H1 (cell line): Measurements from ENCODE around the gene ZNF646. TPM values are rescaled to one million over a fixed set of nuclear protein-coding genes. Genes with fewer than 3 reads are reported as not detected.

Experiments used
- CTCF ChIA-PET: fragments of 300-600 bp; sonication (Branson Sonifier 250); formaldehyde crosslinking; loops from one replicate; lab custom pipeline; 2021; ENCODE audit not compliant: partially characterized antibody; lab: Charles Lee
- POLR2A ChIA-PET: fragments of 300-600 bp; sonication (Branson Sonifier 250); formaldehyde crosslinking; loops from one replicate; lab custom pipeline; 2021; ENCODE audit warnings: inconsistent platforms; ENCODE audit not compliant: partially characterized antibody; lab: Charles Lee
- DNase-seq, 2 experiments: peaks; one replicate each; pipeline versions ENCODE4 v3.0.0 to v3.0.0-alpha.2; 2010 to 2022; ENCODE audit warnings: low spot score in 2 of 2, low read depth in 1 of 2, mixed read lengths in 1 of 2
- FAIRE-seq: peaks from 2 replicates; lab custom pipeline; 2011; peaks lifted over from hg19 to GRCh38; lab: Jason Lieb, UNC
- H2AFZ ChIP-seq: 2 replicates; pipeline ENCODE4 v1.8.1; 2012; ENCODE audit warnings: low read length, inconsistent platforms
- H2AK5ac ChIP-seq: 2 replicates; pipeline ENCODE4 v1.6.1; 2013; ENCODE audit warnings: low read depth, low read length
- H2BK120ac ChIP-seq: replicated peaks from 2 replicates; pipeline ENCODE3; 2013; ENCODE audit warnings: low read depth, low read length, inconsistent platforms
- H2BK12ac ChIP-seq: 2 replicates; pipeline ENCODE4 v1.6.1; 2013; ENCODE audit warnings: low read depth, low read length
- H2BK15ac ChIP-seq: 2 replicates; pipeline ENCODE4 v1.6.1; 2013; ENCODE audit warnings: low read length
- H2BK20ac ChIP-seq: 2 replicates; pipeline ENCODE4 v1.6.1; 2013; ENCODE audit warnings: low read length
- H2BK5ac ChIP-seq: 2 replicates; pipeline ENCODE4 v1.6.1; 2013; ENCODE audit warnings: low read depth, low read length
- H3K14ac ChIP-seq: 2 replicates; pipeline ENCODE4 v1.6.1; 2013; ENCODE audit warnings: inconsistent platforms; ENCODE audit not compliant: insufficient read length
- H3K18ac ChIP-seq: 2 replicates; pipeline ENCODE4 v1.6.1; 2013; ENCODE audit warnings: low read length; ENCODE audit errors: extremely low read depth
- H3K23ac ChIP-seq: 2 replicates; pipeline ENCODE4 v1.6.1; 2013; ENCODE audit warnings: inconsistent platforms; ENCODE audit not compliant: insufficient read length
- H3K23me2 ChIP-seq: 2 replicates; pipeline ENCODE4 v1.6.1; 2013; ENCODE audit warnings: low read depth, low read length
- H3K27ac ChIP-seq: 2 replicates; pipeline ENCODE4 v1.6.1; 2011; ENCODE audit warnings: low read depth, low read length, inconsistent platforms
- H3K27me3 ChIP-seq, 4 experiments: replicated peaks in 1 of 4; 1 replicate in 1 of 4; 2 replicates in 3 of 4; pipeline versions ENCODE4 v1.6.1 to v1.8.1; 2011 to 2013; ENCODE audit warnings: low read length in 3 of 4, mild to moderate bottlenecking in 3 of 4, inconsistent platforms in 2 of 4, mixed read lengths in 2 of 4, moderate library complexity in 1 of 4; ENCODE audit not compliant: control insufficient read depth in 3 of 4, insufficient read depth in 3 of 4; ENCODE audit errors: extremely low read depth in 1 of 4
- H3K36me3 ChIP-seq, 4 experiments: 2 replicates each; pipeline versions ENCODE4 v1.6.1 to v1.8.1; 2011 to 2013; ENCODE audit warnings: mild to moderate bottlenecking in 4 of 4, low read length in 3 of 4, moderate library complexity in 2 of 4, control low read depth in 1 of 4, inconsistent platforms in 1 of 4; ENCODE audit not compliant: insufficient read depth in 4 of 4, control insufficient read depth in 2 of 4
- H3K4ac ChIP-seq: replicated peaks from 2 replicates; pipeline ENCODE3; 2013; ENCODE audit warnings: low read length, low read depth, mixed read lengths, inconsistent platforms; ENCODE audit not compliant: insufficient read length
- H3K4me1 ChIP-seq, 4 experiments: replicated peaks in 1 of 4; 1 replicate in 1 of 4; 2 replicates in 3 of 4; pipeline versions ENCODE4 v1.6.1 to v1.8.1; 2011 to 2013; ENCODE audit warnings: low read length in 3 of 4, inconsistent platforms in 2 of 4, mixed read lengths in 1 of 4; ENCODE audit not compliant: insufficient read depth in 4 of 4, control insufficient read depth in 3 of 4
- H3K4me2 ChIP-seq, 2 experiments: 2 replicates each; pipeline versions ENCODE4 v1.6.1 to v1.8.1; 2011 to 2013; ENCODE audit warnings: low read depth in 2 of 2, low read length in 2 of 2, control low read depth in 1 of 2, inconsistent platforms in 1 of 2, mild to moderate bottlenecking in 1 of 2; ENCODE audit not compliant: insufficient read depth in 1 of 2
- H3K4me3 ChIP-seq, 4 experiments: fragments of 200-600, 300-600 bp in 1 of 4; sonication (generic), shearing (Covaris generic), sonication (Bioruptor Twin) in 1 of 4; 2 replicates each; pipeline versions ENCODE4 v1.5.1 to v1.8.1; 2011 to 2016; ENCODE audit warnings: low read length in 4 of 4, low read depth in 3 of 4, control low read depth in 2 of 4, inconsistent platforms in 2 of 4, mild to moderate bottlenecking in 2 of 4, mixed read lengths in 1 of 4, moderate library complexity in 1 of 4; ENCODE audit not compliant: insufficient read depth in 2 of 4; ENCODE audit errors: extremely low read depth in 1 of 4
- H3K56ac ChIP-seq: replicated peaks from 2 replicates; pipeline ENCODE3; 2013; ENCODE audit warnings: low read depth, mild to moderate bottlenecking, mixed read lengths, low read length, inconsistent platforms; ENCODE audit not compliant: insufficient read length
- H3K79me1 ChIP-seq: 2 replicates; pipeline ENCODE4 v1.6.1; 2013; ENCODE audit warnings: low read depth, low read length, control low read depth
- H3K79me2 ChIP-seq, 2 experiments: 2 replicates each; pipeline versions ENCODE4 v1.6.1 to v1.8.1; 2012 to 2013; ENCODE audit warnings: low read length in 2 of 2, mild to moderate bottlenecking in 2 of 2, inconsistent platforms in 1 of 2; ENCODE audit not compliant: insufficient read depth in 2 of 2, control insufficient read depth in 1 of 2
- H3K9ac ChIP-seq, 4 experiments: replicated peaks in 1 of 4; 1 replicate in 1 of 4; 2 replicates in 3 of 4; pipeline versions ENCODE4 v1.6.1 to v1.8.1; 2011 to 2013; ENCODE audit warnings: low read depth in 3 of 4, low read length in 3 of 4, control low read depth in 2 of 4, mild to moderate bottlenecking in 2 of 4, moderate library complexity in 2 of 4, inconsistent platforms in 1 of 4; ENCODE audit errors: extremely low read depth in 1 of 4
- H3K9me3 ChIP-seq, 2 experiments: 2 replicates each; pipeline versions ENCODE4 v1.6.1 to v1.8.1; 2012 to 2013; ENCODE audit warnings: mild to moderate bottlenecking in 2 of 2, moderate library complexity in 2 of 2, control low read depth in 1 of 2, inconsistent platforms in 1 of 2, low read depth in 1 of 2, low read length in 1 of 2, mixed read lengths in 1 of 2; ENCODE audit not compliant: insufficient read depth in 2 of 2
- H4K20me1 ChIP-seq, 2 experiments: replicated peaks in 1 of 2; 2 replicates each; pipeline versions ENCODE3 to v1.8.1; 2011 to 2013; ENCODE audit warnings: inconsistent platforms in 2 of 2, low read length in 2 of 2, mild to moderate bottlenecking in 1 of 2; ENCODE audit not compliant: insufficient read depth in 2 of 2, control insufficient read depth in 1 of 2
- H4K5ac ChIP-seq: 2 replicates; pipeline ENCODE4 v1.6.1; 2013; ENCODE audit warnings: low read length, low read depth, mixed read lengths, inconsistent platforms; ENCODE audit not compliant: insufficient read length
- H4K8ac ChIP-seq: 2 replicates; pipeline ENCODE4 v1.8.0; 2013; ENCODE audit warnings: mild to moderate bottlenecking, moderate library complexity, low read length, inconsistent platforms; ENCODE audit not compliant: insufficient read depth; ENCODE audit errors: extremely low read depth
- H4K91ac ChIP-seq: replicated peaks from 2 replicates; pipeline ENCODE3; 2013; ENCODE audit warnings: low read length, mixed read lengths, inconsistent platforms; ENCODE audit not compliant: insufficient read length
- ATF2 ChIP-seq: IDR thresholded peaks from 2 replicates; pipeline ENCODE4 v1.6.1; 2012; ENCODE audit warnings: low read length, inconsistent platforms
- BCL11A ChIP-seq, 2 experiments: IDR thresholded peaks; one replicate each; pipeline ENCODE4 v1.6.1; 2011; ENCODE audit warnings: low read depth in 2 of 2, low read length in 2 of 2, mild to moderate bottlenecking in 2 of 2
- CHD1 ChIP-seq: IDR thresholded peaks from 2 replicates; pipeline ENCODE4 v1.6.1; 2012; ENCODE audit warnings: low read depth, low read length, improper control_type of control experiment
- KDM1A ChIP-seq: fragments of 200-600, 300-600 bp; sonication (generic); IDR thresholded peaks from 2 replicates; pipeline ENCODE4 v1.7.1; 2016; ENCODE audit warnings: mild to moderate bottlenecking, low read length, borderline replicate concordance
- NANOG ChIP-seq: IDR thresholded peaks from 2 replicates; pipeline ENCODE4 v1.6.1; 2011; ENCODE audit warnings: low read length, low read depth, mild to moderate bottlenecking, inconsistent platforms; ENCODE audit not compliant: insufficient read depth, poor library complexity, severe bottlenecking
- SRF ChIP-seq: IDR thresholded peaks from 2 replicates; pipeline ENCODE4 v1.6.1; 2011; ENCODE audit warnings: mild to moderate bottlenecking, low read depth, low read length, moderate library complexity
- TEAD4 ChIP-seq: IDR thresholded peaks from 2 replicates; pipeline ENCODE4 v1.6.1; 2012; ENCODE audit warnings: low read depth, low read length, inconsistent platforms, mixed read lengths
- YY1 ChIP-seq: IDR thresholded peaks from 2 replicates; pipeline ENCODE4 v1.6.1; 2011; ENCODE audit warnings: low read depth, mild to moderate bottlenecking, low read length
- WGBS, 2 experiments: shearing (Covaris generic) in 1 of 2; methylation state at CpG; one replicate each; pipeline versions ENCODE4 v1.1.6 to v1.1.7; 2013 to 2015; ENCODE audit warnings: low lambda C conversion rate in 2 of 2, mixed read lengths in 2 of 2, inconsistent platforms in 1 of 2, low coverage in 1 of 2, missing lambda C conversion rate in 1 of 2; ENCODE audit not compliant: insufficient replicate concordance in 2 of 2, insufficient coverage in 1 of 2, insufficient read length in 1 of 2; ENCODE audit errors: extremely low coverage in 1 of 2, missing lambda C conversion rate in 1 of 2; 5-methylcytosine and 5-hydroxymethylcytosine counted together
- polyA plus RNA-seq, 7 experiments: library from polyadenylated mRNA; depleted of rRNA in 3 of 7; stranded (reverse) in 5 of 7; unstranded in 2 of 7; fragments of >200 nt in 5 of 7; fragments of 200-250 nt in 2 of 7; gene quantifications; 1 replicate in 5 of 7; 2 replicates in 1 of 7; 4 replicates in 1 of 7; pipeline versions ENCODE4 v1.2.1 to v1.2.3, GENCODE V29; 2011 to 2013; ENCODE audit warnings: missing spikeins in 2 of 7, mixed read lengths in 2 of 7
- total RNA-seq: library from RNA; stranded (reverse); fragmentation: NEBNext Ultra II Directional; extraction: Animal tissue kit (Norgen Biotek cat#: 25700); gene quantifications from 2 replicates; pipeline ENCODE4 v1.2.1, GENCODE V29; 2021
- TF ChIP-seq, protein P1 (sequence below): IDR thresholded peaks from 2 replicates; pipeline ENCODE4 v1.6.1; 2012; ENCODE audit warnings: inconsistent platforms

ZNF646 gene
- total and polyA plus RNA-seq, 2 of the 8 experiments (the other 6 are each of a cell fraction or from before 2014, with no cell fraction given) = 6.5 to 25.0 TPM

DNA sequence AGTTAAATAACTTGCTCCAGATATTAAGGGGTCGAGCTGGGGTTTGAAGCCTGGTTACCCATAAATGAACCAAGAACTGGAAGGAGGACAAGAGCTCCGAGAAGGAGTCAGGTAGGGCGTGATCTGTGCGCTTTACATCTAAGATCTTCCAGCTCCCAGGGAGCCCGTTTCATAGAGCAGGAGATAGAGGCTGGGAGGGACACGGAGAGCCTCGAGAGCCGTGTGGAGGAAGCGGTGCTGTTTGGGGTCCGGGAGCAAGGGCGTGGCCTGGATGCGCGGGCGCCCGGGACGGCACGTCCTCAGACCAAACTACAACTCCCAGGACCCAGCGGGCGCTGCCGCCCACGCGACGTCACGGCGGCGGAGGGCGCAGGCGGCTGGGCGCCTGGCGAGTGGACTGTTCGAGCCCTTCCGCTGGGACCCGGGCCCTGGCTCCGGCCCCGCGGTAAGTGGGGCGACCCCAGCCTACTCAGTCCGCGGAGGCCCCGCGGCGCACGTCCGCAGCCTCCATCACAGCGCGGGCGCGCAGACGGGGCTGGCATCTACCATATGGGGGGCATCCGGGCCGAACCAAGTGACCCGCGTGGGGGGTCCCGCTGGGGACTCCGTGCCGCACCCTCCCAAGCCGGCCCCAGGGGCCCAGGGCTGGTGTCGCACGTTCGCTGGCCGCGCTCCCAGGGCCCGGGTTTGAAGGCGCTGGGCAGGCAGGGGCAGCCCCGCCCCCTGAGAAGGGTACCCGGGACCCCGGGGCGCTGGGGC is 34.0 kb downstream of the ZNF646 start, which contains the start of gene BCKDK:
BCKDK (plus strand) TSS at position 352 of the 759 bp plus-strand sequence. CDS start 838 bp downstream, outside the sequence.
- Histone ChIP-seq H3K9ac (peak within 1 kb of the TSS in 3 of 4 experiments; percentile 42 to 62 (median 45); a peak in 3 of 7 replicates), H3K79me2 (no peaks in the 10 kb centered on the region), H2AFZ (peak within 1 kb of the TSS; percentile 70), H3K4me3 (peak within 1 kb of the TSS; percentile 61 to 87 (median 70)), H4K5ac (peak within 1 kb of the TSS; percentile 62), H3K9me3 (no peaks in the 10 kb centered on the region), H3K4me1 (peaks cover 0 to 5% (median 2%) of the 10 kb centered on the region in 4 experiments; a peak in 1 of 7 replicates), H3K36me3 (peaks cover 2 to 18% (median 12%) of the 10 kb centered on the region in 4 experiments; a peak in 5 of 8 replicates), H3K14ac (no peak within 1 kb of the TSS), H3K23ac (no peak within 1 kb of the TSS), H2BK120ac (no peak within 1 kb of the TSS), H2BK15ac (peak within 1 kb of the TSS; percentile 67; the same call in 1 of the 2 replicates), H2BK5ac (no peak within 1 kb of the TSS; the same call in 1 of the 2 replicates), H2BK20ac (no peak within 1 kb of the TSS), H4K8ac (peak within 1 kb of the TSS; percentile 28), H3K27ac (no peak within 1 kb of the TSS), H3K27me3 (no peaks in the 10 kb centered on the region), H3K79me1 (no peaks in the 10 kb centered on the region; the same call in 1 of the 2 replicates), H2BK12ac (peak within 1 kb of the TSS; percentile 23; the same call in 1 of the 2 replicates), H4K20me1 (no peaks in the 10 kb centered on the region), H3K4me2 (peak within 1 kb of the TSS; percentile 60 to 77), H3K23me2 (peaks cover 8% of the 10 kb centered on the region), H3K56ac (peak within 1 kb of the TSS; percentile 49), H3K4ac (no peak within 1 kb of the TSS), H4K91ac (no peak within 1 kb of the TSS), H3K18ac (peak within 1 kb of the TSS; percentile 25), H2AK5ac (no peak within 1 kb of the TSS; the same call in 1 of the 2 replicates)
- no peak for FAIRE-seq
- peak in 1 of 2 experiments; percentile 85 for DNase-seq
- ChIA-PET CTCF (interaction anchor here (1.0 to 3.1 kb wide), 5 partner anchors 9 to 38 kb away, joined by 3 to 8 read pairs (median 3); partner anchors contain the start of gene KAT8), POLR2A (interaction anchor here (0.6 to 29.9 kb wide), 4 partner anchors 9 to 153 kb away, joined by 3 to 713 read pairs (median 8); partner anchors contain the start of genes KAT8, PRSS36 and PRSS8)
- 4% methylated on average over 41 of the region's 68 CpGs; no CpG with 5 or more reads in 1 of the 2 experiments for WGBS, 2 experiments
- TF ChIP-seq TEAD4 (no peak), NANOG (no peak), CHD1 (no peak), KDM1A (no peak), ATF2 (no peak), BCL11A (IDR thresholded peaks at IDR 0.05; ENCODE audit: low read depth in 2 of 2, low read length in 2 of 2) (no peak), YY1 (peak; percentile 53; the same call in 1 of the 2 replicates), SRF (no peak)
- TF ChIP-seq, protein P1, sequence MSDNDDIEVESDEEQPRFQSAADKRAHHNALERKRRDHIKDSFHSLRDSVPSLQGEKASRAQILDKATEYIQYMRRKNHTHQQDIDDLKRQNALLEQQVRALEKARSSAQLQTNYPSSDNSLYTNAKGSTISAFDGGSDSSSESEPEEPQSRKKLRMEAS = peak; percentile 47; the same call in 1 of the 2 replicates
